HCT116 (cell line): ENCODE measurements around the gene ABCA3. TPM values are rescaled to one million over a fixed set of nuclear protein-coding genes. Genes with fewer than 3 reads are reported as not detected.
A peak's percentile ranks its signal among the peaks of the same experiment; 100 is the strongest.

Experiments
- ATAC-seq: fragments of 200-7000 bp; cut with Tn5 transposase; 2 replicates; pipeline ENCODE4 v1.9.1; 2020; ENCODE audit warnings: mild to moderate bottlenecking, moderate library complexity
- BruUV-seq: library from RNA; stranded (reverse); fragments of 400-500 nt; replicated peaks from 2 replicates; lab custom pipeline; 2021; lab: Mats Ljungman, UMichigan
- CTCF ChIA-PET: fragments of 300-600 bp; sonication (Branson Sonifier 250); formaldehyde crosslinking; loops from one replicate; lab custom pipeline; 2021; ENCODE audit warnings: antibody characterized with exemption; lab: Charles Lee
- POLR2A ChIA-PET: fragments of 300-600, 350-600 bp; sonication (Branson Sonifier 250); formaldehyde crosslinking; loops from one replicate; lab custom pipeline; 2021; ENCODE audit warnings: antibody characterized with exemption; lab: Charles Lee
- RAD21 ChIA-PET, 2 experiments: fragments of 300-600 bp; sonication (Branson Sonifier 250); formaldehyde crosslinking; loops; one replicate each; lab custom pipeline; 2023; ENCODE audit warnings: low total read pairs in 2 of 2; ENCODE audit not compliant: uncharacterized antibody in 2 of 2, unreplicated experiment in 2 of 2, low non-redundant PET in 1 of 2; lab: Charles Lee
- DNase-seq: peaks from one replicate; pipeline ENCODE4 v3.0.0-alpha.2; 2010; ENCODE audit warnings: low read depth, low spot score
- H2AFZ ChIP-seq: fragments of 200-600 bp; shearing (Covaris generic), sonication (generic); 2 replicates; pipeline ENCODE4 v1.6.1; 2017; ENCODE audit warnings: low read depth, mixed run types, mixed read lengths, antibody characterized with exemption, low read length; ENCODE audit not compliant: poor library complexity, severe bottlenecking
- H3K27ac ChIP-seq: 2 replicates; pipeline ENCODE4 v1.5.1; 2012; ENCODE audit warnings: low read depth, low read length
- H3K27me3 ChIP-seq: fragments of 200-600 bp; sonication (generic); 2 replicates; pipeline ENCODE4 v1.6.1; 2016; ENCODE audit warnings: mixed run types, low read length, mixed read lengths; ENCODE audit not compliant: insufficient read depth
- H3K36me3 ChIP-seq, 2 experiments: fragments of 200-500 bp in 1 of 2; fragments of 200-600 bp in 1 of 2; sonication (Bioruptor generic) in 1 of 2; sonication (generic) in 1 of 2; 2 replicates each; pipeline versions ENCODE4 v1.5.1 to v1.6.1; 2014 to 2016; ENCODE audit warnings: low read length in 2 of 2, inconsistent platforms in 1 of 2, mixed read lengths in 1 of 2, mixed run types in 1 of 2; ENCODE audit not compliant: insufficient read depth in 2 of 2, control insufficient read depth in 1 of 2
- H3K4me1 ChIP-seq, 2 experiments: fragments of 200-600 bp in 1 of 2; sonication (generic) in 1 of 2; 2 replicates each; pipeline versions ENCODE4 v1.5.1 to v1.6.1; 2012 to 2017; ENCODE audit warnings: low read length in 2 of 2, inconsistent platforms in 1 of 2, mild to moderate bottlenecking in 1 of 2, mixed read lengths in 1 of 2, mixed run types in 1 of 2, moderate library complexity in 1 of 2; ENCODE audit not compliant: insufficient read depth in 2 of 2, control insufficient read depth in 1 of 2
- H3K4me2 ChIP-seq: fragments of 200-600 bp; sonication (generic); 2 replicates; pipeline ENCODE4 v1.6.1; 2017; ENCODE audit warnings: mixed run types, low read length, mixed read lengths
- H3K4me3 ChIP-seq, 2 experiments: fragments of 200-600 bp in 1 of 2; sonication (generic) in 1 of 2; replicated peaks in 1 of 2; 2 replicates each; pipeline ENCODE4 v1.5.1; 2011 to 2016; ENCODE audit warnings: low read length in 2 of 2, control low read depth in 1 of 2, low read depth in 1 of 2, mild to moderate bottlenecking in 1 of 2, mixed read lengths in 1 of 2, mixed run types in 1 of 2
- H3K79me2 ChIP-seq: fragments of 200-600 bp; sonication (generic); 2 replicates; pipeline ENCODE4 v1.6.1; 2017; ENCODE audit warnings: mild to moderate bottlenecking, mixed run types, low read length, moderate library complexity, mixed read lengths; ENCODE audit not compliant: insufficient read depth
- H3K9ac ChIP-seq: fragments of 200-600 bp; sonication (generic); 2 replicates; pipeline ENCODE4 v1.6.1; 2016; ENCODE audit warnings: low read length, mixed read lengths
- H3K9me2 ChIP-seq: fragments of 200-600 bp; sonication (generic), shearing (Covaris generic); 2 replicates; pipeline ENCODE4 v1.6.1; 2017; ENCODE audit warnings: mixed run types, mild to moderate bottlenecking, moderate library complexity; ENCODE audit not compliant: insufficient read depth
- H3K9me3 ChIP-seq, 2 experiments: fragments of 200-500 bp in 1 of 2; fragments of 200-600 bp in 1 of 2; sonication (Bioruptor generic) in 1 of 2; sonication (generic) in 1 of 2; 2 replicates each; pipeline ENCODE4 v1.6.1; 2014 to 2017; ENCODE audit warnings: low read length in 2 of 2, mixed read lengths in 2 of 2, inconsistent platforms in 1 of 2, low read depth in 1 of 2, mild to moderate bottlenecking in 1 of 2, mixed run types in 1 of 2, moderate library complexity in 1 of 2; ENCODE audit not compliant: control insufficient read depth in 1 of 2, insufficient read depth in 1 of 2
- H4K20me1 ChIP-seq: fragments of 200-600 bp; sonication (generic), shearing (Covaris generic); 2 replicates; pipeline ENCODE4 v1.6.1; 2017; ENCODE audit warnings: mixed run types, mild to moderate bottlenecking, moderate library complexity; ENCODE audit not compliant: insufficient read depth
- CBX3 ChIP-seq: IDR thresholded peaks from 2 replicates; pipeline ENCODE4 v1.6.1; 2012; ENCODE audit warnings: low read depth
- CEBPB ChIP-seq: IDR thresholded peaks from 2 replicates; pipeline ENCODE4 v1.6.1; 2012; ENCODE audit warnings: low read depth
- EZH2 ChIP-seq: fragments of 200-600 bp; sonication (generic); IDR thresholded peaks from 2 replicates; pipeline ENCODE4 v1.6.1; 2017; ENCODE audit warnings: antibody characterized with exemption, mixed run types
- EZH2phosphoT487 ChIP-seq: fragments of 200-600 bp; IDR thresholded peaks from 2 replicates; pipeline ENCODE4 v1.6.1; 2018; ENCODE audit warnings: antibody characterized with exemption, borderline replicate concordance
- POLR2AphosphoS5 ChIP-seq: IDR thresholded peaks from 2 replicates; pipeline ENCODE4 v1.6.1; 2011; ENCODE audit warnings: mild to moderate bottlenecking, low read depth, low read length, moderate library complexity
- RAD21 ChIP-seq: IDR thresholded peaks from 2 replicates; pipeline ENCODE4 v1.6.1; 2012; ENCODE audit warnings: low read depth, mild to moderate bottlenecking
- SP1 ChIP-seq: IDR thresholded peaks from 2 replicates; pipeline ENCODE4 v1.6.1; 2012; ENCODE audit warnings: low read depth
- SRF ChIP-seq: IDR thresholded peaks from 2 replicates; pipeline ENCODE4 v1.6.1; 2012; ENCODE audit warnings: low read depth
- ZBTB33 ChIP-seq: IDR thresholded peaks from 2 replicates; pipeline ENCODE4 v1.6.1; 2011; ENCODE audit warnings: mild to moderate bottlenecking, low read length, moderate library complexity; ENCODE audit not compliant: insufficient replicate concordance; ENCODE audit errors: extremely low read depth
- ZFX ChIP-seq: fragments of 450-650 bp; IDR thresholded peaks from 2 replicates; pipeline ENCODE4 v1.6.1; 2017
- intact Hi-C: fragments of 100-400 bp; cut with micrococcal nuclease; formaldehyde crosslinking; loops from 2 replicates; pipeline ENCODE4 v1.10.0; 2022
- total RNA-seq: library from RNA; stranded (reverse); gene quantifications from one replicate; pipeline ENCODE4 v1.2.1, GENCODE V29; 2021; ENCODE audit not compliant: unreplicated experiment
- TF ChIP-seq, protein P1 (sequence below): IDR thresholded peaks from 2 replicates; pipeline ENCODE4 v1.6.1; 2012

ABCA3 gene
- total RNA-seq, 1 experiment from 2014 or later = 5.4 TPM

GRCh38 chr16:2277466-2278271, 62.9 kb downstream of the ABCA3 start:
- Histone ChIP-seq H3K27me3 (no peaks in the 10 kb centered on the region), H4K20me1 (no peaks in the 10 kb centered on the region), H3K79me2 (no peaks in the 10 kb centered on the region), H3K4me3 (no peak overlapping the region), H3K27ac (no peak overlapping the region), H3K36me3 (no peaks in the 10 kb centered on the region), H3K4me2 (no peak overlapping the region), H2AFZ (no peak overlapping the region), H3K9ac (no peak overlapping the region), H3K9me3 (no peaks in the 10 kb centered on the region), H3K4me1 (no peaks in the 10 kb centered on the region), H3K9me2 (no peaks in the 10 kb centered on the region)
- DNase-seq (no peak), ATAC-seq (0 out of 2 replicates have a peak, but pooled peaks have one; percentile 4)
- CTCF ChIA-PET = no interaction called here
- intact Hi-C loops = no loop called here
- POLR2A ChIA-PET = no interaction called here
- RAD21 ChIA-PET = no interaction called here
- no TSS peak for BruUV-seq
- TF ChIP-seq ZBTB33 (no peak), SP1 (no peak)

DNA sequence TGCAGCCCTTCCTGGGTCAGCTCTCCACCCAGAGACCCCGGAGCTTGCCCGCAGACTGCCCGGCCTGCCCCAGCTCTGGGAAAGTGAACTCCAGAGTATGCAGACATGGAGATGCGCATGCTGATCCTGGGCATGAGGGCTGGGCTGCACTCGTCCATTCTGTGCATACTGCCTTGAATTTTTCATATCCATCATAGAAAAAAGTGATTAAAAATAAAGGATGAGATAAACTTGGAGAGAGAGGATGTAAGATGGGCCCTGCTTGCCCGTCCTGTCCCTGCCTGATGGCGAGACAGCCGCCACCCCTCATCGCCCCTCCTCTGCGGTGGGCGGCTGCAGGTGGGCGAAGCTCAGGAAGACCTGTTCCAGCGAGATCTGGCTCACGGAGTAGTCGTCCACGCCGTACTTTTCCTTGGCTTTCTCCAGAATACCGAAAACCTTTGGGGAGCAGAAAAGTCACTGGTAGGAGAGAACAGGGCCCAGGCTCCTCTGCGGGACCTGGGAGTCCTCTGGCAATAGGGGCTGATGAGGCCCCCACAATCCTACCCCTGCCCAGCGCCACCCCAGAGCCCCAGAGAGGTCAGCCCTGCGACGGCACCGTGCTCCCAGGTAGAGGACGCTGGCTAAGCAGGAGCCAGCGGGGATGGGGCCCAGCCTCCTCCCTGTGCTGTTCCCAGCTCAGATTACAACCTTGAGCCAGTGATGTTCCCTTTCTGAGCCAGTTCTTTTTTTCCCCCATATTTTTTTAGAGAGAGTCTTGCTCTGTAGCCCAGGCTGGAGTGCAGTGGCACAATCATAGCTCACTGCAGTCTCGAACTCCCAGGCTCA, 63.9 kb downstream of the ABCA3 start:
- ATAC-seq = no peak
- Histone ChIP-seq H3K9me2 (no peaks in the 10 kb centered on the region), H3K4me2 (no peak overlapping the region), H3K79me2 (no peaks in the 10 kb centered on the region), H3K9ac (no peak overlapping the region), H2AFZ (no peak overlapping the region), H3K27me3 (no peaks in the 10 kb centered on the region), H3K4me3 (no peak overlapping the region), H4K20me1 (no peaks in the 10 kb centered on the region), H3K9me3 (no peaks in the 10 kb centered on the region), H3K4me1 (no peaks in the 10 kb centered on the region), H3K36me3 (no peaks in the 10 kb centered on the region), H3K27ac (no peak overlapping the region)
- TF ChIP-seq EZH2phosphoT487 = no peak
- no peak for TF ChIP-seq SRF
- no peak for TF ChIP-seq CBX3
- no peak for TF ChIP-seq SP1
- no peak for TF ChIP-seq POLR2AphosphoS5
- no peak for TF ChIP-seq ZFX
- TF ChIP-seq CEBPB = no peak
- TF ChIP-seq, protein P1, sequence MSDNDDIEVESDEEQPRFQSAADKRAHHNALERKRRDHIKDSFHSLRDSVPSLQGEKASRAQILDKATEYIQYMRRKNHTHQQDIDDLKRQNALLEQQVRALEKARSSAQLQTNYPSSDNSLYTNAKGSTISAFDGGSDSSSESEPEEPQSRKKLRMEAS = no peak
- TF ChIP-seq EZH2 = no peak
- no peak for TF ChIP-seq RAD21
- intact Hi-C loops = no loop called here
- ChIA-PET POLR2A (no interaction called here), CTCF (no interaction called here), RAD21 (no interaction called here)
- no TSS peak for BruUV-seq
- no peak for DNase-seq
